ENCODE measurements around the gene CNOT1. TPM values are rescaled to one million over a fixed set of nuclear protein-coding genes. Genes with fewer than 3 reads are reported as not detected.

Gene CNOT1
- polyA plus RNA-seq, 1 donor = 86.0 TPM

DNA sequence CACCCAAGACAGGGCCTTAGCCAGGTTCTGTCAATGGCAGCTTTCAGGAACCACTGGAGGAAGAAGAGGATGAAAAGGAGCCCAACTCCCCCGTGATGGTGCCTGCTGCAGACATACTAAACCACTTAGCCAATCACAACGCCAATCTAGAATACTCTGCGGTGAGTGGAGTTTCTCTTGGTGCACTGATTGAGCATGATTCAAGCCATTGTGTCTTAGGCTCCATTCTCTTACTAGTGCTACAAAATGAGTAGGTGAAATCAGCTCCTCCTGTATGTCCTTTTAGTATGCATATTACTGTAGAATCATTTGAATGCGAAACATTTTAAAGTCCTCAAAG is 112.9 kb downstream of the CNOT1 start:
- DNase-seq (ENCODE audit: low read depth) = no peak

- DNase-seq (ENCODE audit: low read depth) = no peak
Measured at GRCh38 chr16:58515871-58516767, 113.5 kb downstream of the CNOT1 start.

GRCh38 chr16:58515125-58515870 is 114.3 kb downstream of the CNOT1 start, which contains the start of gene SETD6:
Gene SETD6 (plus strand): TSS chr16:58515517. CDS start chr16:58515538, 21 bp downstream.
- peak; percentile 68 for DNase-seq (ENCODE audit: low read depth)

DNA sequence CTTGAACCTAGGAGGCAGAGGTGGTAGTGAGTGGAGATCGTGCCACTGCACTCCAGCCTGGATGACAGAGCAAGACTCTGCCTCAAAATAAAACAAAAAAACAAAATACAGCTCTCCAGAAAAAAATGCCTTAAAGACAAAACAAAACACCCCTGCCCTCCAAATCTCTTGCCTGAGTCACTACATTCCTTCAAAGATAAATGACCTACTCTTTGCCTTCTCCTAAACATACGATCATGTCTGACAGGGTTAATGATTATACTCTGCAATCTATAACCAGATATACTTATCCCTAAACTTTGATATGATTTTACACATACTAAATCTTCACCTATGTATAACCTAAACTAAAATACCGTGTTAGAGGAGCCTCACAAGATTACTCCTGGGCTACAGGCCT is 115.8 kb downstream of the CNOT1 start:
- no peak for DNase-seq (ENCODE audit: low read depth)

- no peak for DNase-seq (ENCODE audit: low read depth)
Measured at GRCh38 chr16:58511933-58512815, 117.5 kb downstream of the CNOT1 start.

GRCh38 chr16:58510776-58511628 is 118.6 kb downstream of the CNOT1 start:
- DNase-seq (ENCODE audit: low read depth) = no peak

- DNase-seq (ENCODE audit: low read depth) = no peak
Measured at GRCh38 chr16:58510097-58510775, 119.4 kb downstream of the CNOT1 start.

- DNase-seq (ENCODE audit: low read depth) = no peak
Measured at GRCh38 chr16:58509256-58510096, 120.2 kb downstream of the CNOT1 start.

- no peak for DNase-seq (ENCODE audit: low read depth)
Measured at GRCh38 chr16:58508671-58509251, 120.9 kb downstream of the CNOT1 start.

DNA sequence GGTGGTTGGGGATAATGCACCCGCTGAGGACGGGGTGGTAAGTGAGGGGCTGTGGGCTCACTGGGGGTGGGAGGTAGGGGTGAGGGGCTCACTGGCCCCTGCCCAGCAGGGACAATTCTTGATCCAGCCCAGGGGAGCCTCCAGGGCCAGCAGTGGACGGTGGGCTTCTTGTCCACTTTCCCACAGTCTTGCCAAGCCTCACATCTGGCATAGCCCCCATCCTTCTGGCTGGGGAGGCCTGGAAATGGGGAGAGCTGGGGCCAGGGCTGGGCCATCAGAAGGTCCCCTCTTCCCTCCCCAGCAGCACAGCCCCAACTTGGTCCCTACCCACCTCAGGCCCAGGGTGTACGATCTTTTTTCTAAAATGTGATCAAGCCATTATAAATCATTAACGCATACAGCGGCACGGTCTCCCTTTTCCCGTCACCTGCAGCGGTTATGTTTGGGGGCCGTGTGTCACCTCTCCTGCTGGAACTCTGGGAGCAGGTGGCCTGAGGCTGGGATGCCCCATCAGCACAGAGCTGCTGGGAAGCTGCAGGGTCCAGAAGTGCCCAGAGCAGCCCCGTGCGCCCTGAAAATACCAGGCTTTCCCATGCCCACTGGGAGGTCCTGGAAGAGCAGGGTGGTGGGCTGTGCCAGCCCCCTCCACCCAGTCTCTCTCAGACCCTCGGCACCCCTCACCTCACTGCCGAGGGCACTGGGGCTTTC is 121.5 kb downstream of the CNOT1 start:
- DNase-seq (ENCODE audit: low read depth) = no peak

DNA sequence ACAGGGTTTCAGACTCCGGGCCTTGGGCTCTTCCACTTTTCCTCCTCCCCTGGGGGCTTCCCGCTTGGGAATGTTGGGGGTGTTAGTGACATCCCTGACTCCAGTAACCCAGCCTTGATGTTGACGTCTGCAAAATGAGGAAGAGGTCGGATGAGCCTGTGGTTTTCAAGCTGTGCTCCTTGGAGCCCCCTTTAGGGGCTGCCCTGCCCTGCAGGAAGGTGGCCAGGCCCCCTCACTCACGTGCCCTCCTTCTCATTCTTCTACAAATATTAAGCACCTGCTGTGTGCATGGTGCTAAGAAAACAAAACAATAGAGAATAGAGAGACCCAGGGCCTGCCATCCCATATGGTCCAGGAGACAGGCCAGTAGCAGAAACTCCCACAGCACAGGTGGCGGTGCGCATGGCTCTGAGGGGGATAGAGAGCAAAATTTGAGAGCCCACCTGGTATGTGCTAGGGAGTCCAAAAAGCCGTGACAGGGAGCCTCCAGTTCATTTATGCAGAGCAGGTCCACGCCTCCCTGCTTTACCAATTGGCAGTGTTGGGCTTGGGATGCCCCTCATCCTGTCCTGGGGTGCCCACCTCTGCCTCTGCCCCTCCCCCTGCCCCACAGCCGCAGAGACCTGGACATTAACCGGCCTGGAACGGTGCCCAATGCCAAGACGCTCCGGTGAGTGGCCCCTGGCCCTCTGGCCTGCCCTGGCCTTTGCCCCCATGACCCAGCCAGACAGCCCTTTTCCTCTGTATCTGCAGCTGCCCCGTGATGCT is 122.2 kb downstream of the CNOT1 start:
- DNase-seq (ENCODE audit: low read depth) = no peak

GRCh38 chr16:58506241-58507194 is 123.1 kb downstream of the CNOT1 start:
- no peak for DNase-seq (ENCODE audit: low read depth)

DNA sequence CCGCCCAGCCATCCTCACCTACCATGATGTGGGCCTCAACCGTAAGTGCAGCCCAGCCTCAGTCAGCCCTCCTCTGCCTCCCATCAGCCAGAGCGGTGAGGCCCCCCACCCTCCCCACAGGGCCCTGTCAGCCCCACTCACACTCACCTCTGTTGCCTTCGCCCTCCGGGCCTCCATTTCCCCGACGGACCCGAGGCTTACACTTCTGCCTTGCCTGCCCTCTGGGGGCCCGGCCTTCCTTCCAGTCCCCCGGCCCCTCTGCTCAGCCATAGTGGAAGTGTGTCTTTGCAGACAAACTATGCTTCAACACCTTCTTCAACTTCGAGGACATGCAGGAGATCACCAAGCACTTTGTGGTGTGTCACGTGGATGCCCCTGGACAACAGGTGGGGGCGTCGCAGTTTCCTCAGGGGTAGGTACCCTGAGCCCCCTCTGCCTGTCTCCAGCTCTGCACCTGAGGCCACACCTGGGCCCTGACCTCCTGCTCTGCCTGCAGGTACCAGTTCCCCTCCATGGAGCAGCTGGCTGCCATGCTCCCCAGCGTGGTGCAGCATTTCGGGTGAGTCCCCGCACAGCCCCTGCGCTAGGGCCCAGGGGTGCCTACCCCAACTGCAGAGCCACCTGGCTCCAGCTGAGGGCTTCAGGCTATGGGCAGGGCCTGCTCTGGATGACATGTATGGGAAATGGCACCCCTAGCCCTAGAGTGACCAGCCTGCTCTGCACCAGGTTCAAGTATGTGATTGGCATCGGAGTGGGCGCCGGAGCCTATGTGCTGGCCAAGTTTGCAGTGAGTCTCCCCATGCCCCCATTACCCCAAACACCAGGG is 125.5 kb downstream of the CNOT1 start:
- no peak for DNase-seq (ENCODE audit: low read depth)

- DNase-seq (ENCODE audit: low read depth) = no peak
Measured at GRCh38 chr16:58503166-58503862, 126.3 kb downstream of the CNOT1 start.
